Endothelial cell of hepatic sinusoid (primary cell): ENCODE results near the gene COL4A1.

Experiments used
- in situ Hi-C: cut with HindIII; loops from 2 replicates; pipeline ENCODE4 v1.10.0; 2017; ENCODE audit warnings: low sequenced_read_pairs

COL4A1 gene

DNA sequence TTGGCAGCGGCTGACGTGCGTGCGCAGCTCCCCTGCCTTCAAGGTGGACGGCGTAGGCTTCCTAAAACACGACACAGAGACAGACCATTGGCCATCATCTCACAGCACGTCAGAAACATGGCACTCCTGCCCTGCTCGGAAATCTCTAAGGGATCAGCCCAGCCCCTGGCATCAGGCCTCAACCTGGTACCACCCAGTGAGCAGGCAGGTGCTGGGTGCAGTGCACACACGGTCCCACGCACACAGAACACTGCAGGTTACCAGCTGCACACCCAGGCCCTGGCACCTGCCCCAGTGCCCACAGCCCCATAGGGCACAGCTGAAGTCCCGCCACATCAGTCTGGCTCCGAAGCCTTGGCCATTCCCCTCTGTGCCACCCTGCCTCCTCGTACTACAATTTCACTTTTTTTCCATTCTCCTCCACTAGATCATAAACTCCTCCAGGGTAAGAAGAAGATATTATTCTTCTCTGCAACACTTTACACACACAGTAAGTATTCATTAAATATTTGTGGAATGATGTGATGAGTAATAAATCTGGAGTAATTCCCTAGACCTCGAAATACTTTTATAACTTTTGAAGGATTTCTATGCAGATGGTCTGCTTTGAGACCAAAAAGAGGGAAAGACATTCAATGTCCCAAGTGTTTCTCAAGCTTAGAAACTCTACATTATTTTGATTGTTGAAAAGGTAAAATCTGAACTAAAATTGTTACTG is 156.4 kb downstream of the COL4A1 start:
- in situ Hi-C loops, result loop anchor here (10.0 kb wide), 1 partner anchor 394 kb away; no protein-coding TSS in a partner anchor

DNA sequence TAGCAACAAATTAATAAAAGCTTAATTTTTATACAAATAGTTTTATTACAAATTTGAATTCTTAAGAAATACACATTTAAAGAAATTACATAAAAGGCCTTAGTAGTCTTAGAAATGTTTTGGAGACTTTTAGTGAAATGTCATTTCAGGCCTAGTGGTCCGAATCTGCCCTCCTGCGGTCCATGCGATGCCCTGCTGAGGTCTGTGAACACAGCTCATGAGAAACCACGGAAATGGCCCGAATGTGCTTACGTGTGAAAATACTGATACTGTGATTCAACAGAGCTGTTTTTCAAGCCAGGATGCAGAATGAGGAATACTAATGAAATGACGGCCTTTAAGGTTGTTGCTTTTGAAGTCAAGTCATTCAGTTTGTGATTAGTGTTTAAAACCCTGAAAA is 157.9 kb downstream of the COL4A1 start:
- in situ Hi-C loops, result no loop called here

DNA sequence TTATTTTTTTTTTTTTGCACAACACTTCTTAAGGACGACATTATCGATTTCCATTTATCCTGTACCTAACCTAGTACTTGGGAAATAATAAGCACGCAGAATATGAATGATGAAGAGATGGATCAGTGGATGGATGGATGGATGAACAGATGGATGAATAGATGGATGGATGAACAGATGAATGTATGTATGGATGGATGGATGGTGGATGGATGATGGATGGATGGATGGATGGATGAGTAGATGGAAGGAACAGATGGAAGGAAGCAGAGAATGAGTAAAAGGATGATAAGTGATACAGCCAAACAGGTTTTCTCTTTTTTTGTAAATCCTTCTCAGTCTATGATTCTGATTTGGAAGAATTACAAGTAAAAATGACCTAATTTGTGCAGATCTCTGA is 166.9 kb downstream of the COL4A1 start:
- in situ Hi-C loops, result no loop called here

- in situ Hi-C loops, result no loop called here
Observed at GRCh38 chr13:110138700-110139036, 168.3 kb downstream of the COL4A1 start.

- in situ Hi-C loops, result no loop called here
Observed at GRCh38 chr13:110138010-110138699, 168.8 kb downstream of the COL4A1 start.

DNA sequence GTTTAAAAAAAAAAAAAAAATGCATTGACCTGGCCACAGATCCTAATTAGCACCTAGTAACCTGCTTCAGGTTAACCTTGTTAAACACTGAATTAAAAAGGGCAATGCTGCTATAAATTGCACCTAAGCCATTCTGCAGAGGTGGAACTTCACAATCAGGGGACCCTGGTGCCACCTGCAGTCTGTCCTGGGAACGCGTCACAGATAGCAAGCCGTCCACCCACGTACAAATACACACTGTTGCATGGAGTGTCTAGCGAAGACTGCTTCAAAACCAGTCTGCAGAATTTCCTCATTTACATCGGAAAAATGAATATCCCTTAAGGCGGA is 169.3 kb downstream of the COL4A1 start:
- in situ Hi-C loops, result no loop called here

DNA sequence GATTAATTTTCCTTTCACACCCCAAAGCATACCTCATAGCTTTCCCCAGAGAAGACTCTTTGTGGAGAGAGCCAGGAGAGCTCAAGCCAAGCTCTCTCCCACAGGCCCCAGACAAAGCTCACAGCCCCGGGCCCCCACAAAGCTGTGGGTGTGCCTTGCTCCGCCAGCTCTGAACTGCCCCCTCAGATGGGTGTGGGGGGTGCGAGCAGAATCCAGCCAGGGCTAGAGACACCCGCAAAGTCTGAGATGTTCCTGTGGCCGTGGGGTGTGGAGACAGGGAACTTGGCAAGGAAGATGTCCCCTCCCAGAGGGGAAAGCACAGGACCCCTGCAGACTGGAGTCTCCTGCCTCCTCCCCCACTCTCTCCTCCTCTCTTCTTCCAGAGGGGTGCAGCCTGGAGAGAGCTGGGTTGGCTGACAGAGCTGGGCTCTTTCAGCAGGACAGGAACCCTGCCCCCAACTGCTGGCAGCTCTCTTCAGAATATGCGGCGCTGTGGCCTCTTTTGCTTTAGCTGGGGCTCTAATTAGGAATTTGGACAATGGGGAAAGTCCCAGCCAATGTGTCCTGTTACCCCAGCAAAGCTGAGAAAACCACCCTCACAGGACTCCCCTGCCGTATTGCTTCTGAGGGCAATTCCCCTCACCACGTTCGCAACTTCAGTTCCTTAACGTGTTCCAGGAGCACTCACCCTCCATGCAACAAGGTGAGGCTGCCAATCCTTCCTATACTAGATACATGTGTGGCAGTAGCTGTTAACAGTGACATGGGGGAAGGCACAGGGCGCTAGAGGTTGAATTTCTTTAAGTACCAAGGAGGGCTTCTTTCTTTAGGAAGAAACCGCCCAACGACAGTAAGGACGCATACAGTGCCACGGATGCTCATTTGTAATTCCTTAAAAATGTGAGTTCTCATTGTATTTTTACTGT is 170.0 kb downstream of the COL4A1 start:
- in situ Hi-C loops, result no loop called here

- in situ Hi-C loops, result no loop called here
Observed at GRCh38 chr13:110135977-110136597, 170.9 kb downstream of the COL4A1 start.

DNA sequence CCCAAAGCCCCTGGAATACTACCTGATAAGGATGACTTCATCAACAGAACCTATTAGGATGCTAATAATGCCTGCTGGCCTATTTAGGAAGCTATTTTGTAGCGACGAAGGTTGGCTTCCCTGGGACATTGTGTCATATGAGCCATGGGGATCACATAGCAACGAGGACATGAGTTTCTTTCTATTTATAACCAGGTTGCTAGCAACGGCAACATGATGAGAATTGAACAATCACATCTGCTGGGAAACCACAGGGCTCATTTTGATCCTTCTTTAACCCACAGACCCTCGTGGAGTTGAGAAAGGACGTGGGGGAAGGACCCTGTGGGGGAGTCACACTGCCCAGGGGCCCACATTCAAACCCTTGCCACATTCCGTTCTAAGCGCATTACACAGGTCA is 172.2 kb downstream of the COL4A1 start:
- in situ Hi-C loops, result no loop called here

DNA sequence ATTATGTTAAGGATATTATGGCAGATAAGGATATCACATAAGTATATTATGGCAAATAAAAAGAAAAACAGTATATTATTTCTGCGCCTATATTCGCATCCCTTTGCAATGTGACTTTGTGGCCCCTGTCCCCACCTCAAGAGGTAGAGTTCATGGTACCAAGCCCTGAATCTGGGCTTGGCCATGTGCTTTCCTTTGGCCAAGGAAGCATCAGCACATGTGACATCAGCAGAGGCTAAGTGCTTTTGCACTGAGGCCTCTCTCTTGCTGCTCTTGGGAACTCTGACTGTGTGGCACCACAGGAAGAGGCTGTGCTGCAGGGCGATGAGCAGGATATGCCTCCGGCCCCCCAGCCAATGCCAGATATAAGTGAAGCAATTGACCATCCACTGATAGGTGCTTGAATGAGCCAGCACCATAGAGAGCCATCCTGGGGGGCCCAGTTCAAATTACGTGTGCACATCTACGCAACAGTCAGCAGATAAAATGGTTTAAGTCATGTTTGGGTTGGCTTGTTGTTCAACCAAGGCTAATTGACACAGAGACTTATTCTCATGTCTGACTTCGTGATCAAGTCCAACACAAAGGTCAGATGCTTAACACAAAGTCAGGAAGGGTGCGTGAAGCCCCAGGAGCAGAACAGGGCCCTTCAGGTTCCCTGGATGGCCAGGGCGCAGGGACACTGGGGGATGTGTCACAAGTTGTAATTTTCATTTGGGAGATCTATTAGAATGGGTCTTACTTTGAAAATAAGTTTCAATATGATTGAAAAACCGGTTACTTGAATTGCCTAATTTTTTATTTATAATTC is 173.3 kb downstream of the COL4A1 start:
- in situ Hi-C loops, result no loop called here

DNA sequence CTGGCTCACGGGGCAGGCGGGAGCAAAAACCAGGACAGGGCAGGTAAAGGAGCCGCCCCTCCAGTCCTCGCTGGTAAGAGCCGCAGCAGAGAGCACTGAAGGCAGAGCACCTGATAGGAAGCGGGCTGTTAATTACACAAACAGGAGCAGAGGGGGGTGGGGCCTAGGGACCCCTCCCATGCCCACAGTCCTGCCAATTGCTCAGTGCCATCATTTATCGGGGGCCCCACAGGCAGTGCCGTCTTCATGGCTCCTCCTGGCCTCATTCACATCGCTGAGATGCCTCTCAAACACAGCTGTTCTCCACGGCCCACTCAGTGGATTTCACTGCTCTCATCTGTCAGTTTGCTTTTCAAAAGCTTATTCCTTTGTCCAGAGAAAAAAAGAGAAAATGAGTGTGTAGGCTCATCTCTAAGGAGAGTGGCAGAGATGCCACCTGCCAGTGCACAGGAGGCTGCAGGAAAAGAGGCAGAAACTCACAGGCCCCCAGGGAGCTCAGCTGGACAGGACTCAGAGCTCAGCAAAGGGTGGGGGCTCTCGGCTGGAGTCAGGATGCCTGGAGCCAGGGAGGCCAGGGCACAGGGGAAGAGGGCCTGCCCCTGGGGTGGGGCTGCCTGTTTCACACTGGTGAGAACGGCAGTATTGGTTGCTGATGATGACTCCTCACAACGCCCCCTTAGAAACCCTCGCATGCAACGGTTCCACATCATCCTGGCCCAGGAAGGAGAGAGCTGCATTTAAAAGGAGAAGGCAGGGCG is 174.6 kb downstream of the COL4A1 start:
- in situ Hi-C loops, result no loop called here

- in situ Hi-C loops, result no loop called here
Observed at GRCh38 chr13:110131424-110131823, 175.5 kb downstream of the COL4A1 start.

- in situ Hi-C loops, result no loop called here
Observed at GRCh38 chr13:110130431-110130830, 176.5 kb downstream of the COL4A1 start.

DNA sequence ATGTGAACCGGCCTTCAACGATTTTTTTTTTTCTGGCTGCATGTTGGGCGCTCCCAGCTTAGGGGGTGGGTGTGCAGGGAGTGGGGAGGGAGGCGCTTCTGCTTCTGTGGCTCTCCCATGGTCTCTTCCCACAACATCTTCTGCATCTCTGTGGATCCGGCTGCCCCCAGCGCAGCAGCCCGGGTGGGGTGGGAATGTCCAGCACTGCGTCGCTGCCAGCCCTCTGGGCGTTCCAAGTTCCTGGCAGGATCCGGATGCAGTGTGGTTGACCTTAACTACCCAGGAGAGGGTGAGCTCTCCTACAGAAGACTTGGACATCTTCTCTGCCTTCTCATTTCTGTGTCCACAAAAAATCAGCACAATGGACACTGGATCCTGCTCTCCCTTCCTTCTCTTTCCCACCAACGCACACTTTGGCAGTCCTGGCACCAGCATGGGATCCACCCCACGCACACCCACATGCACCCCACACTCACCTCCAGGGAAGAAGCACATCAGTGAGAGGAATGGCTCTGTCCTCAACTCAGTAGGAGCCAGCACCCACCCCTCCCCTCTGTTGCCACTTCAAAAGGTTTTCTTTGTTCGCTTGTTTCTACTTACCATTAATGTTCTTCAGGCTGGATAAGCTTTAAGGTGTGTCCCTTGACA is 177.3 kb downstream of the COL4A1 start:
- in situ Hi-C loops, result no loop called here

GRCh38 chr13:110129076-110129475 is 177.9 kb downstream of the COL4A1 start:
- in situ Hi-C loops, result no loop called here

- in situ Hi-C loops, result no loop called here
Observed at GRCh38 chr13:110128546-110128945, 178.4 kb downstream of the COL4A1 start.

DNA sequence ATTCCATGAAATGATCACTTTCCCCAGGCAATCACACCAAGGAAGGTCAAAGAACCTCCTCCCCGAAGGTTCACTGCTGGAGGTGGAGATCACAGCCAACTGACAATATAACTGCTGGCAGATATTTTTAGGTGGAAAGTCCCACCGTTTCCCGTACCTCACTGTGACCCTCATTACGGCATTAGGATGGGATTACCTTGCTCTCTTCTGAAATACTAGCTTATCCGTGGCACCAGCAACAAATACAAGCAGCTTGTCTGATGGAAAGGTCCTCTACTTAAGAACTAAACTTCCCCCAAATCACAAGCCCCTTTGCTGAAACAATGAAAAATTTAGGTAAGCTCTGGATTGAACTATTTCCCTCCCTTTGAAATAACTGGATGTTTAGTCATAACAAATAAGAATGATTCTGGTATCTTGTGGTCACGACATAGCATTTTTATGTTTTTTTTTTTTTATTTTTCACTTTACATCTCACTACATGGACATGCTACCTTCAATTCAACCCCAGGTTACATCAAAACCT is 178.9 kb downstream of the COL4A1 start:
- in situ Hi-C loops, result no loop called here

- in situ Hi-C loops, result no loop called here
Observed at GRCh38 chr13:110126391-110126961, 180.5 kb downstream of the COL4A1 start.
